GM19372 (cell line): ENCODE measurements around the gene CRB2.

ENCODE experiments used
- ATAC-seq: cut with Tn5 transposase; IDR thresholded peaks from one replicate; pipeline ENCODE4 v1.9.1; 2021; ENCODE audit warnings: mild to moderate bottlenecking, low read depth, moderate library complexity; ENCODE audit not compliant: unreplicated experiment

Gene CRB2

GRCh38 chr9:123377211-123377971 is 21.4 kb downstream of the CRB2 start:
- no peak for ATAC-seq

- ATAC-seq, result no peak
Observed at GRCh38 chr9:123378025-123378424, 22.0 kb downstream of the CRB2 start.

GRCh38 chr9:123378956-123379660 is 23.1 kb downstream of the CRB2 start:
- no peak for ATAC-seq

GRCh38 chr9:123380852-123381705 is 25.1 kb downstream of the CRB2 start:
- no peak for ATAC-seq

GRCh38 chr9:123382653-123383511 is 26.9 kb downstream of the CRB2 start:
- no peak for ATAC-seq

GRCh38 chr9:123383512-123384170 is 27.6 kb downstream of the CRB2 start:
- no peak for ATAC-seq

- ATAC-seq, result no peak
Observed at GRCh38 chr9:123387686-123388085, 31.7 kb downstream of the CRB2 start.

GRCh38 chr9:123389070-123389469 is 33.1 kb downstream of the CRB2 start:
- no peak for ATAC-seq

- no peak for ATAC-seq
Observed at GRCh38 chr9:123389698-123390097, 33.7 kb downstream of the CRB2 start.

GRCh38 chr9:123390337-123391135 is 34.5 kb downstream of the CRB2 start:
- ATAC-seq, result no peak

- ATAC-seq, result no peak
Observed at GRCh38 chr9:123391233-123391632, 35.2 kb downstream of the CRB2 start.

- no peak for ATAC-seq
Observed at GRCh38 chr9:123391946-123392345, 35.9 kb downstream of the CRB2 start.

- ATAC-seq, result no peak
Observed at GRCh38 chr9:123392802-123393201, 36.8 kb downstream of the CRB2 start.

GRCh38 chr9:123394291-123395235 is 38.6 kb downstream of the CRB2 start:
- no peak for ATAC-seq

GRCh38 chr9:123395276-123395688 is 39.3 kb downstream of the CRB2 start:
- ATAC-seq, result no peak

GRCh38 chr9:123395689-123396511 is 39.9 kb downstream of the CRB2 start:
- ATAC-seq, result no peak

- no peak for ATAC-seq
Observed at GRCh38 chr9:123397975-123398374, 42.0 kb downstream of the CRB2 start.
